GM21528 (cell line): Measurements from ENCODE around the gene HP1BP3.
"Not testable (repeated sequence)": the region's sequence is repeated elsewhere in the genome, so short reads cannot be mapped to it uniquely, and the experiment has no call there.

ENCODE experiments used
- ATAC-seq: cut with Tn5 transposase; IDR thresholded peaks from one replicate; pipeline ENCODE4 v1.9.1; 2021; ENCODE audit warnings: mild to moderate bottlenecking, moderate library complexity; ENCODE audit not compliant: unreplicated experiment, low FRiP score

The HP1BP3 gene

DNA sequence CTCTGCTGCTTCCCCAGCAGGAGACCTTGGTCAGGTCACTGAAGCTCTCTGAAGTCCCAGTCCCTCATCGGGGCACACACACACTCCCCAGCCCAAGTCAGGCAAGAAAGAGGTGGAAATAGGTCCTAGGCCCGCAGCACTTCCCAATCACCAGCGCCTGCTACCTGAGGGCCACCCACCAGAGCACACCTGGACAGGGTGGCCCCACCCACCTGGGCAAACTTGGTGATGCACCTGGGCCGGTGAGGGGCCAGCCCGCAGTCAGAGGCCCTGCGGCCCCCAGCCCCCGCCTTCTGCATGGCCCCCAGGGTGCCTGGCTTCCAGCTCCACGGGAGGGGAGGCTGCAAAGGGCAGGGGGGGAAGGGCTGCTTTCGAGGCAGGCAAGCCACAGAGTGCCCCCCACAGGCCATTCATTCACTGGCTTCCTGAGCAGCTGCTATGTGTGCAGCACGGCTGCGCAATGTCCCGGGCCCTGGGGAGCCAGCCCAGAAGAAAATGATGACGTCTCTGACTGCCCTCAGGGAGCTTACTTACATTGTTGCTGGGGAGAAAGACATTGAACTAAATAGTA lies 59.3 kb downstream of the HP1BP3 start:
- no peak for ATAC-seq

DNA sequence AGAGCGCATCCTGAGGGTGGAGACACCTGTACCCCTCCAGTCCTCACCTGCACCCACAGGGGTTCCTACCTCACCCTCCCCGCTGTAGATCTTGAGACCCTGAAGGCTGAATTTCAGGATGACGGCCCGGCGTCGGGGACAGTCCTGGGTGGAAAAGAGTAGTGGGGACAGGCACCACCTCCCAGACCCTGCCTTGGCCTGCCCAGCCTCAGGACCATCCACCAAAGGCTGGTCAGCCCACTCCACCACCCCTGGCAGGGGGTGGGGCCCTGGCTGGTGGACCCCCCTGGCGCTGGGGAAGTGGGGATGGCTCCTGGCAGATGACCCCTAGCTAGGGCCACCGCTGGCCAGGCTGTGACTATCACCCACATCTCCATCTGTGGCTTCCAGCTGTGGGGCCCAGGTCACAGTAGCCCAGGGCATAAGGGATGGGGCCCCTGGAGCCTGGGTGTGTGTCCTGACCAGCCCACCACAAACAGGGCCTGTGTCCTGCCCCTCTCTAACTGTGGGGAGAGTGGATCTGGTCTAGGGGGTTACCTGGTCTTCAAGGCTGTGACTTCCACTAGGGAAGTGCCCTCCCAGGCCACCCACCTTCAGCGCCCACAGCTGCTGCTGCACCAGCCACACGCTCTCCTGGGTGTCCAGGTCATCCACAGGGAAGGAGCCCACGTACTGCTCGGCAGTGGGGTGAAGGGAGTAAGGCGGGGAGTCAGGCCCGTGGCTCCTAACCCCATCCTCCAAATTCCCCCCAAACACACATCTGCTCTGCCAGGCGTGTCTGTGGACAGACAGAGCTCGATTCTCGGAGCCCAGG lies 60.0 kb downstream of the HP1BP3 start:
- no peak for ATAC-seq

DNA sequence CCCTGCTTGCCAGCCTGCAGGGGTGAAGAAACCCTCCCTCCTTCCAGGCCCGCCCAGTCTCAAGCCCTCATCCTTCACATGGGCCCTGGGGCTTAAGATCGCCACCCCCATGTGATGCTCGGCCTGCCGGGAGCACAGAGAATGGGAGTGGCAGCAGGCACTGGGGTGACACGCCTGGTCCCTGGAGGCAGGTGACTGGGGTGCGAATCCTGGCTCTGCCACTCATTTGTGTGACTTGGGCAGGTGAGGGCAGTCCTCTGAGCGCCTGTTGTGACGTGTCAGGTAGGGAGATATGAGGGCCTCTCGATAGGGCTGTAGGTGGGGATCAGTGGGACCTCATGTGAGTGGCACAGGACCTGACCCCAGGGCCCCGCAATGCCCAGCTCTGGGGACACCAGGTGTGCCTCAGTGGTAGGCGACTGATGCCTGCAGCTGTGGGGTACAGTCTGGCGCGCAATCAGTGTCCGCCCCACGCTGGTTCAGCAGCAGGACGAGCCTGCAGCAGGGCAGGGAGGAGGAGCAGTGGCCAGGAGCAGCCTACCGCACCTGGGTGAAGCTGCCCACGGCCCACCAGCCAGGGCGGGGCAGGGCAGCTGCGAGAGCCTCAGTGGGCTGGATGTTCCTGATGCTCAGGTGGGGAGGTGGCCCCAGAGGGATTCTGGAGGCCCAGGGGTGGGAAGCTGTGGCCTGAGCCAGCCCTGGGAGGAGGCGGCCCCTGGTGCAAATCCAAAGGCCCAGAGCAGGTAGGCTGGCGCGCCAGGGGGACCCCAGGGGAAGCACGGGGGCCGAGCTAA lies 60.8 kb downstream of the HP1BP3 start:
- ATAC-seq: no peak

DNA sequence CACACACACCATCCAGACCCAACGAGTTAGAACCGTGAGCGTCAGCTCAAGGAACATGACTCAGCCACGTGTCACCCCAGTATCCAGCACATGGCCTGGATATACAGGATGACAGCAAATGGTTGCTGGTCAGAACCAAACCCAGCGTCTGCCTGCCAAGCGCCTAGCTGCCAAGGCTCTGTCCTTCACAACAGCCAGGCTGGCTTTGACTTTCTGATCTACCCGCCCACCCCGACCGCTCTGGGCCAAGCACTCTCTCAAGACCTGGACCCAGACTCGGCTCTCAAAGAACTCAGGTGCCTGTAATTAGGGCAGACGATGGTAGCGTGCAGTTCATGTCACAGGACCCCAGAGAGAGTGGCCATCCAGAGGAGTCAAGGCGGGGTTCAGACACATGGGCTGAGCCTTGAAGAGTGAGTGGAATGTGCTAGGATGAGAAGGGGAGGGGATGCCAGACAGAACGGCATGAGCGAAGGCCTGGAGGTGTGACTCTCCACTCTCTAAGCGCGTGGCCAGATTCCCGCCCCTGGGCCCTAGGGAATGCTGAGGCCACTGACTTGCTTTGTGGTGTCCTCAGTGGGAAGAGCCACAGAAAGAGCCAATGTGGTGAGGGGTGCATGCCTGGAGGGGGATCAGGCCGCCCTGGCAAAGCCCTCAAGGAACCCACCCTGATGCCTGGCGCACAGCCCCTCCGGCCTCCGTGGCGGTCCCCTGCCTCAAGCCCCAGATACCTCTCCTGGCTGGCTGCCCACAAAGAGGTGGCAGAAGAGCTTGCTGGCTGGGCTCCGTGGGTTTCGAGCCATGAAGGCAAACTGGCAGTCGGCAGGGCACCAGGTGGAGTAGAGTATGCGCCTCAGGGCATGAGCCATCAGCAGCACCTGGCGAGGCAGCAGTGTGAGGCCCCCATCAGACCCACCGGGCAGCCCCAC lies 61.7 kb downstream of the HP1BP3 start:
- ATAC-seq: no peak

DNA sequence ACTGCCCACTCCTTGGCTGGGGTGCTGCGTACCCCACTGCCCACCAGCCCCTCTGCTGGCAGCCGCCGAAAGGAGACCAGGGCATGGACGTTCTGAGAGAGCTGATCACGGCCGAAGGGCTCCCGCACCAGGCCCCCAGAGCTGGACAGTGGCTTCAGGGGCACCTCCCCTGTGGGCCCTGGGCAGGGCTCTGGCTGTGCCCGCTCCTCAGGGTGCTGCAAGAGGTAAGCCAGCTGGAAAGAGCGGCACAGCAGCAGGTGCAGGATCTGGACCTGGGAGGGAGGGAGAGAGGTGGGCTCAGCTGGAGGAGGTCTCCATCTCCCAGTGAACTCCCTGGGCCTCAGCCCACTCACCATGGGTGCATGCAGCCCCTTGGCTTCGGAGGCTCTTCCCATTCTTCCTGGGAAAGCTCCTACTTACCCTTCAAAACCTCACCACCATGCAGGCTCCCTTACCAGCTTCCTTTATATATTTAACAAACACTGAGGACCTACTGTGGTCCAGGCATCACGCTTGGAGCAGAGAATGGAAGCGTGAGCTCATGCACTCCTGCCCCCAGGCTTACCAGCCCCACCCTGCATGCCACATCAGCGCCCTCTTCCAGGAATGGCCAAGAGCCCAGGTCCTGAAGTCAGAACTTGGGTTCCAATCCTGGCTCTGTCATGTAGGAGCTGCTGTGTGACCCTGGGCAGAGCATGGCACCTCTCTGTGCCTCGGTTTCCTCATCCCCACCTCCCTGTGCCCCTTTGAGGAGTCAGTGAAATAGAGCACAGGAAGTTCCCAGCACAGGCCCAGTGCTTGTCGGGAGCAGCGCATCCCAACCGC lies 62.5 kb downstream of the HP1BP3 start:
- no peak for ATAC-seq

DNA sequence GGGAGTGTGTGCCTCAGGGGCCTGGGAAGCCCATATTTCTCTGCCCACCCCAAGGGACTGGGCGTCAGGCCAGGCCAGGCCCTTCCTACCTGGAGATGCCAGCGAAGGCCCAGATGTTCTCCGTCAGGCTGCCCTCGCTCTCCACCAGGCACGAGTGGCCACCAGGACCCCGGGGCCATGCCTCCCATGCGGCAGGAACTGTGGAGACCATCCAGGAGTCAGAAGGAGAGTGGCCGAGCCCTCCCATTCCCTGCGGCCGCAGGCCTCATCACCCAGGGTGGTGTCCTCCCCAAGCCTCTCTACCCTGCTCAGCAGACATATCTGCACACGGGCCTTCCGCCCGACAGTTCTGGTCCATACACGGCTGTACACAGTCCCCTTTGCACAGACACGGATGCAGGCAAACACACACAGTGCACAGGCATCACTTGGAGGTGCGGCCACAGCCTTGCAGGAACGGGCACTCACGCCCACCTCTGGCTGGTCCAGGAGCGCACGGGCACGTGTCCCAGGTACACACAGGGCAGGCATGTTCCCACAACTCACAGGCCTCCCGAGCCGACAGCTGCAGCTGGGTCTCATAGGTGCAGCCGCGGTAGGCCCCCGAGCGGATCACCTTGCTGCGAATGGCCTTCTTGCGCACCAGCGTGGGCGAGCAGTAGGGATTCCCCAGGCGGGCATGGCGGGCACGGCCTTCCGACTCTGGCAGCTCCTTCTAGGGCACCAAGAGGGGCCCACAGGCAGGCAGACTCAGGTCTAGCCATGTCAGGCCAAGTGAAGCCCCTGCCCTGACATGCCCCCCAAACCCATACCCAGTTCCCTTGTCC lies 63.4 kb downstream of the HP1BP3 start:
- no peak for ATAC-seq

DNA sequence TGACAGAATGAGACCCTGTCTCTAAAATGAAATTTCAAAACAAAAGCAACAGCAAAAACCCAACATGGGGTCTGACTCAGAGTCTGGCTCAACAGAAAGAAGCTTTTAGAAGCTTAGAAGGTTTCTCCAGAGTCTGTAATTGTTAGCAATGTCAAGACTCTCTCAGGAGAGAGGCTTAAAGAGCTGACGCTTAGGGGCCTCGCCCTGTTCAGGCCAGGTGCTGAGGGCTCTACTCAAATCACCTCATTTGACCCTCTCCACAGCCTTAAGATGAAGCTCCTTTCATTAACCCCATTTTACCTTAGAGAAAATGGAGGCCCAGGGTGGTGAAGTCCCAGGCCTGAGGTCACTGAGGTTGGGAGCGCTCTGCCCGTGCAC lies 64.0 kb downstream of the HP1BP3 start:
- no peak for ATAC-seq

DNA sequence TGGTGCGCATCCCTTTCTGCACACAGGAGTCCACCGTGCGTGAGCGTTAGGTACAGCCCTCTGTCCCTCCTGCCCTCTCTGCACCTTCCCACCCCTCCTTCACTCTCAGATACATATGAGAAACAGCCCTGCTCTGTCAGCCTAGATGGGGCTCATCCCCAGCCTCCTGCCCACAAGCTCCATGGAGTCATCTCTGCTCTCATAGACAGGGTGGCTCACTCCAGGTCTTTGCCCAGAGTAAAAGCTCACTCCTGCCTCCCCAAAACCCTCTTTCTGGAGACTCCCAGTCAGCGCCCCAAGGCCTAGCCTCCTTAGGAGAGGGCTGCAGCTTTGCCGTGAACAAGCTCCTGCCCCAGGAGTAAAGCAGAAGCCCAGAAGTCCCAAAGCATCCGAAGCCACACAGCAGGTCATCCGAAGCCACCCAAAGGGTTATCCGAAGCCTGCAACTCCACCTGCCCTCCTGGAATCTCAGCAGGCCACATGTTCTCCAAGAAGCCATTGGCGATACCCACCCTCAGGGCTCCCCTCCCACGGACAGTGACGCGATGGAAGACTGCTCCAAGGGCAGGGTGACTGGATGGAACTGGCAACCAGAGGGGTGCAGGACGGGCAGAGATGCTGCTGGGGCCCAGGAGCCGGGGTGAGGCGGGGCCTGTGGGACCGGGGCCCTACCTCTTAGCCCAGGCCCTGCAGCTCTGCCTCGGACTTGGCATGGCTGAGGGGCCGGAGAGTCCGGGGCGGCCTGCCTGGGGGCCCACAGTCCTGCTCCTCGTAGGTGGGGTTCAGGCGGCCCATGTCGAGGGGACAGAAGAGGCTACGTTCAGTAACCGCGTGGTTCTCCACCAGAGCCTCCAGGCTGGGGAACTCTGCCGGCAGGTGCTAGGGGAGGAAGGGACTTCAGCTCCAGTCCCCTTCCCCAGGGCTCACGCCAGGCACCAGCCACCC lies 65.7 kb downstream of the HP1BP3 start:
- no peak for ATAC-seq

DNA sequence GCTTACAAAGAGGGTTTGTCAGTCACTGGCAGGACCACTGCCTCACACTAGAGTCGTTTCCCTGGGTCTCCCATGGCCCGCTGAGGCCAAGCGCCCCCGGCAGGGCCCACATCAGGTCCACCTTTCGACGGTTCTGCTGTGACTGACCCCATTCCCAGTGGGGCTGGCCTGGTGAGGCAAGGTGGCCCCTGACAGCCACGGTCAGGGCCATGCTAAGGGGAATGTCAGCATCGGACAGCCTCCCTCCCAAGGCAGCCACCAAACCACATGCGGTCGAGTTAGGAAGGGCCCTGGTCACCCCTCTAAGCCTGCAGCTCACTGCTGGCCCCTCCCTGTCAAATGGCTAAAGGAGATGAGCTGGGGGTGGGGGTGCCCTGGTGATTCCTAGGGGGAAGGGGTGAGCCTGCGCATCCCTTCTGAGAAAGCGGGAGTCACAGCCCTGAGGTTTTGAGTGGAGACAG lies 66.4 kb downstream of the HP1BP3 start:
- no peak for ATAC-seq

DNA sequence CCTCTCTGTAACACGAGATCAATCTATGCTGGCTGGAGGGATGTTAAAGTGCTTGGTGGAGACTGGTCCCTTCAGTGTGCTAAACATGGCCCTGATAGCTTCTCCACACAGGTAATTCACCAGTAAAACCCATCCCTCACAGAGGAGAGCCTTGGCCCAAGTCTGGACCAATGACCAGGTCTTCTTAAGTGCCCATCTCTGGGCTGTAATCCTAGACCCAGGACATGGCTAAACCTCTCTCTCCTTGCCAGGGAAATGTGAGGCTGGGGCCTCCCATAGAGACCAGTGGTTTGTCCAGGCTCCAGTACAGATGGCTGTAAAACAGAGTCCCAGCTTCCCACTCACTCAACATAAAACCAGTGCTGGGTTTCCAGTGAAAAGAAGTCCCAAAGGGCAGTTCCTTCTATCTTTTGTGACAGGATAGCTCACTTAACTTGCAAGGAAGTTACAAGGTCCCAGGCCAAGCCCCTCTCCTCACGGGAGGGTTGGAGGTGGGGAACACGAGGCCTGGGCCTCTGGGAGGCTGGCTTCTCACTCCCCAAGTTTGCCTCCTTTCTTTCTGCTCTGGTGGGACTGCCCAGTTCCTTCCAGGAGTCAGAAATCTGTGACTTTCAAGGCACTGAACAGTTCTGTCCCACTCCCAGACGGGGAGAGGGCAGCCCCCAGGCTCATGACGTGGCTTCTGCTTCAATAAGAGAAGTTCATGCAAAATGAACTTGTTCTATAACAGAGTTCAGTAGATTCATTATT lies 67.1 kb downstream of the HP1BP3 start:
- ATAC-seq: no peak

DNA sequence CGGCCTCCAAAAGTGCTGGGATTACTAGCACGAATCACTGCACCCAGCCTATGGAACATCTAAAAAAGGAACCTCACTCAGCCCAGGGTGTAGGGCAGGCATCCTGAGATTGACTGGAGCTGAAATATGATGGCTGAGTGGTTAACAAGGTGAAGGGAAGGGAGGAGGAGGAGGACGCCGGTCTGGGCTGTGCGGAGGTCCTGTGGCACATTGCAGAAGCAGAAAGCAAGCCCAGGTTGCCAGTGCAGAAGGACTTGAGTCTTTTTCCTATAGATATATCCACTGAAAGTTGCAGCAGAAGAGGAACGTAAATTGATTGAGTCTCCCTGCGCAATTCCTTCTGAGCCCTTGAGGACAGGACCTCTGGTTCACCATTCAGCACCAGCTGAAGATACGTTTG lies 67.8 kb downstream of the HP1BP3 start:
- ATAC-seq: no peak

DNA sequence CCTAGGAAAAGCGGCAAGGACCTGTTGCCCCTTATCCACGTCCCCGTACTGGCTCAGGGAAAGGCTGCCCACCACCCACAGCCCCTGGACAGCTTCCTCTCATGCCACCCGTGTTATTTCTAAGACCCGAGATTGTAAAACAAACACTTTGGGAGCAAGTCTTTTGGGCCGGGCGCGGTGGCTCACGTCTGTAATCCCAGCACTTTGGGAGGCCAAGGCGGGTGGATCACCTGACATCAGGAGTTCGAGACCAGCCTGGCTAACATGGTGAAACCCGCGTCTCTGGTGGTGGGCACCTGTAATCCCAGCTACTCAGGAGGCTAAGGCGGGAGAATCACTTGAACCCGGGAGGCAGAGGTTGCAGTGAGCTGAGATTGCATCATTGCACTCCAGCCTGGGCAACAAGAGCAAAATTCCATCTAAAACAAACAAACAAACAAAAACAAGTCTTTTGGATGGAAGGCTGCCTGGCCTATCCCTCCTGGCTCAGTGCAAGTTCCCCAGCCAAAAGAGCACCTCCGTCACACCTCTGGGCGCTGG lies 68.7 kb downstream of the HP1BP3 start:
- ATAC-seq: not testable (repeated sequence)

DNA sequence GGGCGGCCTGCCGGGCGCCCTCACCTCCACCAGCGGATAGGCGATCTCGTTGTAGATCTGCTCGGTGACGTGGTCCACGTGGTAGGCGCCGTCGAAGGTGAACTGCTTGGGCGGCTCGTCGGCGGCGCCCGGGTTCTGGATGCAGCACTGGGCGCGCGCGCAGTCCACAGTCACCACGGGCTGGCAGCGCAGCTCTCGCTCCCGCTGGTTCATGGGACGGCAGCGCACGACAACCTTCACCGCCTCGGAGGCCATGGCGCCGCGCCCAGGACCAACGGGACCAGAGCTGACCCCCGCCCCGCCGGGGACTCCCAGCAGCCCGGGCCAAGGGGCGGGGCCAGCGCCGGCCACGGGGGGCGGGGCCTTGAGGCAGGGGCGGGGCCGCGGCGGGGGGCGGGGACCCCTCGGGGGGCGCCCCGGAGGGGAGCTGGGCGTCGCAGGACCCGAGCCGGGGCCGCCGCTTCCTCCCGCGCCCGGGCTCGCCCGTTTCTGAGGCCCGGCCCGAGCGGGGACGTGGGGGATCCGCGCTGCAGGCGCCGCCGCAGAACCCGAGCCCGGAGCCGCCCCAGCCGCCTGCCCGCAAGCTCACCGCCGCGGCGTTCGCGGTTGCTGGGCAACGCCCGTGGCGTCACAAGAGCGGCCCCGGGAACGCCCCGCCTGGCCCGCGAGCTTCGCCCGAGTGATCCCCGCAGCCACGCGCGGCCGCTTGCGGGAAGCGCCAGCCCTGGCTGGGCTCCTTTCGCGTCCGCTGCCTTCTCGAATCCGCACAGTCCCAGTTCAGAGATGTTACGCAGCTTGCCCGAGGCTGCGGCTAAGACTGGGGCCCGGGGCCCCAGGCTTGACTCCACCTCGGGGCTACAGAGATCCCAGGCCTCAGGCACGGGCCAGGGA lies 69.4 kb downstream of the HP1BP3 start, which contains the start of gene KIF17:
Gene KIF17, minus strand, starts transcription at position 556 of the 891 bp plus-strand sequence. Its CDS starts 301 bp downstream, at position 255.
- no peak for ATAC-seq

DNA sequence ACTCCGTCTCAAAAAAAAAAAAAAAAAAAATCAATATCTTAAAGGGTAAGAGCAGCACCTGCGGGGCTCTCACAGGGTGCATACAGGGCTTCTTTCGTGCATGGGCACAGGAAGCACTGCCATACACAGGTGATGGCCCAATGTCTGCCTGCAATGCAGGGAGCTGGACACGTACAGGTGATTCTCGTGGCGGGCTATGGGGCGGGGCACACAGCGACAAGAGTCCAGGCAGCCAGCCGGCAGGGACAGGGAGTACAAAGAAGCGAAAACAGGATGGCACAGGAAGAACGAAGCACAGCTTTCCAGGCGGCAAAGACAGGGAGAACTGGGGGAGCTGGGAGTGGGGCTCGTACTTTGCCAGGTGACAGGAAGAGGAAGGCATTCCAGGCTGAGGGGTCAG lies 70.9 kb downstream of the HP1BP3 start:
- no peak for ATAC-seq

DNA sequence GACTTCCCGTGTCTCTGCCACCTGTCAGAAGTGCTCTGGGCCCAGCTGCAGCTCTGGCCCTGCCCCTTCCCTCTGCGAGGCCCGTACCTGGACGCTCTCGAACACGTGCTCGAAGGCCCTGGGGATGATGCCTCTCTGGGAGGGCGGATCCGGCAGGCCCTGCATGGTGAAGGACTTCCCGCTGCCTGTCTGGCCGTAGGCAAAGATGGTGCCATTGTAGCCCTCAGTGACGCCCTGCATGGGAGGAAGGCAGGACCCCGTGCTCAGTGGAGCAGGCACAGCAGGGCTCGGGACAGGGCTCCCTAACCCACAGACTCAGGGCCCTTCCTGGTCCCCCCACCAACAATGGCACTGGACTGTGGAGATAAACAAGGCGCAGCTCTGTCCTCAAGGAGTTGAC lies 71.7 kb downstream of the HP1BP3 start:
- no peak for ATAC-seq

DNA sequence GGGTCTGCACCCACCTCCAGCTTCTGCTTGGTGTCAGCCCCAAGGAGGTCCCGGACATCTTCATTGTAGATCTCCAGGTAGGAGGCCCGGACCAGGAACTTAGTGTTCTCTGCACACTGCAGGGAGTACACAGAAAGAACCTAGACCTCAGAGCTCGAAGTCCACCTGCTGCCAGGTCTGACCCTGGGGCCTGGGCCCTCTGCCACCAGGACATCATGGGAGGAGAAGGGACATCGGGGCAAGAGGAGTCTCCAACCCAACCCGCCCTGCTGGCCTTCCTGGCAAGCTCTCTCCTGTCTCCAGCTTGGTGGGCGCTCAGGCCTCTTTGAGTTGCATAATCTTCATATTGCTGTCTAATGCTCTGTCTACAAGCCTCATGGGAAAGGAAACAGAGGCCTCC lies 73.7 kb downstream of the HP1BP3 start:
- no peak for ATAC-seq
